ENCODE data around the gene STX8.
A peak's percentile ranks its signal among the peaks of the same experiment; 100 is the strongest.

Gene STX8

GRCh38 chr17:9306086-9306485 is 269.5 kb downstream of the STX8 start:
- DNase-seq (ENCODE audit: low read depth): peak; percentile 69
- no peak for TF ChIP-seq CTCF (IDR thresholded peaks at IDR 0.05; ENCODE audit: insufficient read depth, low read depth, low read length, missing control alignments)
- H3K4me3 ChIP-seq (ENCODE audit: low read length): no peak overlapping the region

GRCh38 chr17:9299695-9300094 is 275.9 kb downstream of the STX8 start:
- H3K4me3 ChIP-seq (ENCODE audit: low read length): no peak overlapping the region
- DNase-seq (ENCODE audit: low read depth): no peak
- TF ChIP-seq CTCF (IDR thresholded peaks at IDR 0.05; ENCODE audit: insufficient read depth, low read depth, low read length, missing control alignments): no peak

- no peak overlapping the region for H3K4me3 ChIP-seq (ENCODE audit: low read length)
- no peak for TF ChIP-seq CTCF (IDR thresholded peaks at IDR 0.05; ENCODE audit: insufficient read depth, low read depth, low read length, missing control alignments)
- DNase-seq (ENCODE audit: low read depth): no peak
These were observed 276.8 kb downstream of the STX8 start for GRCh38 chr17:9298776-9299295.

- no peak overlapping the region for H3K4me3 ChIP-seq (ENCODE audit: low read length)
- DNase-seq (ENCODE audit: low read depth): no peak
- no peak for TF ChIP-seq CTCF (IDR thresholded peaks at IDR 0.05; ENCODE audit: insufficient read depth, low read depth, low read length, missing control alignments)
These were observed 277.5 kb downstream of the STX8 start for GRCh38 chr17:9298135-9298534.

GRCh38 chr17:9294661-9295210 is 280.9 kb downstream of the STX8 start:
- no peak for TF ChIP-seq CTCF (IDR thresholded peaks at IDR 0.05; ENCODE audit: insufficient read depth, low read depth, low read length, missing control alignments)
- no peak for DNase-seq (ENCODE audit: low read depth)
- H3K4me3 ChIP-seq (ENCODE audit: low read length): no peak overlapping the region

GRCh38 chr17:9292561-9292941 is 283.1 kb downstream of the STX8 start:
- TF ChIP-seq CTCF (IDR thresholded peaks at IDR 0.05; ENCODE audit: insufficient read depth, low read depth, low read length, missing control alignments): no peak
- no peak for DNase-seq (ENCODE audit: low read depth)
- no peak overlapping the region for H3K4me3 ChIP-seq (ENCODE audit: low read length)

- peak; percentile 73 for TF ChIP-seq CTCF (IDR thresholded peaks at IDR 0.05; ENCODE audit: insufficient read depth, low read depth, low read length, missing control alignments)
- H3K4me3 ChIP-seq (ENCODE audit: low read length): no peak overlapping the region
- peak; percentile 40 for DNase-seq (ENCODE audit: low read depth)
These were observed 283.6 kb downstream of the STX8 start for GRCh38 chr17:9291912-9292560.
